ENCODE measurements around the gene PPP2R2D. TPM values are rescaled to one million over a fixed set of nuclear protein-coding genes. Genes with fewer than 3 reads are reported as not detected.
"Not testable (repeated sequence)": the region's sequence is repeated elsewhere in the genome, so short reads cannot be mapped to it uniquely, and the experiment has no call there.

PPP2R2D gene
- total RNA-seq, 2 donors from 2014 or later, result 23.8 to 30.6 TPM

- Histone ChIP-seq H3K27me3 (no peaks in the 10 kb centered on the region), H3K36me3 (peaks cover 69% of the 10 kb centered on the region), H3K4me1 (no peaks in the 10 kb centered on the region), H3K9me3 (no peaks in the 10 kb centered on the region), H3K27ac (peak overlapping the region in 1 of 2 donors; percentile 56), H3K4me3 (no peak overlapping the region)
- no peak for TF ChIP-seq CTCF (IDR thresholded peaks at IDR 0.05)
- DNase-seq (ENCODE audit: low spot score), result no peak
Measured at GRCh38 chr10:131948501-131948900, 47.7 kb downstream of the PPP2R2D start.

- H3K4me1 ChIP-seq, result no peaks in the 10 kb centered on the region
- no peaks in the 10 kb centered on the region for H3K9me3 ChIP-seq
- H3K27ac ChIP-seq, result peak overlapping the region in 1 of 2 donors; percentile 56
- H3K36me3 ChIP-seq, result peaks cover 71% of the 10 kb centered on the region
- TF ChIP-seq CTCF (IDR thresholded peaks at IDR 0.05), result no peak
- no peaks in the 10 kb centered on the region for H3K27me3 ChIP-seq
- no peak for DNase-seq (ENCODE audit: low spot score)
- H3K4me3 ChIP-seq, result no peak overlapping the region
Measured at GRCh38 chr10:131949041-131949862, 48.4 kb downstream of the PPP2R2D start.

GRCh38 chr10:131949908-131950307, 49.1 kb downstream of the PPP2R2D start:
- not testable (repeated sequence) for H3K9me3 ChIP-seq; H3K4me3 ChIP-seq; H3K4me1 ChIP-seq; H3K27me3 ChIP-seq; DNase-seq (ENCODE audit: low spot score)
- H3K36me3 ChIP-seq, result peaks cover 69% of the 10 kb centered on the region
- peak overlapping the region in 1 of 2 donors; percentile 40 for H3K27ac ChIP-seq

GRCh38 chr10:131954356-131954965, 53.7 kb downstream of the PPP2R2D start:
- no peaks in the 10 kb centered on the region for H3K9me3 ChIP-seq
- H3K4me3 ChIP-seq, result no peak overlapping the region
- DNase-seq (ENCODE audit: low spot score), result no peak
- H3K27ac ChIP-seq, result no peak overlapping the region
- H3K36me3 ChIP-seq, result peaks cover 64% of the 10 kb centered on the region
- no peaks in the 10 kb centered on the region for H3K27me3 ChIP-seq
- no peak for TF ChIP-seq CTCF (IDR thresholded peaks at IDR 0.05)
- no peaks in the 10 kb centered on the region for H3K4me1 ChIP-seq

GRCh38 chr10:131955591-131956340, 55.0 kb downstream of the PPP2R2D start:
- Histone ChIP-seq H3K27me3 (no peaks in the 10 kb centered on the region), H3K4me3 (no peak overlapping the region), H3K4me1 (no peaks in the 10 kb centered on the region), H3K36me3 (peaks cover 65% of the 10 kb centered on the region), H3K27ac (no peak overlapping the region), H3K9me3 (no peaks in the 10 kb centered on the region)
- TF ChIP-seq CTCF (IDR thresholded peaks at IDR 0.05), result no peak
- no peak for DNase-seq (ENCODE audit: low spot score)

GRCh38 chr10:131959841-131960240, 59.0 kb downstream of the PPP2R2D start:
- Histone ChIP-seq H3K9me3 (no peaks in the 10 kb centered on the region), H3K36me3 (peaks cover 48% of the 10 kb centered on the region)

More at GRCh38 chr10:131959841-131960240, 59.0 kb downstream of the PPP2R2D start:
- H3K4me3 ChIP-seq, result no peak overlapping the region
- no peak overlapping the region for H3K27ac ChIP-seq
- DNase-seq (ENCODE audit: low spot score), result no peak
- no peaks in the 10 kb centered on the region for H3K4me1 ChIP-seq
- no peaks in the 10 kb centered on the region for H3K27me3 ChIP-seq
- no peak for TF ChIP-seq CTCF (IDR thresholded peaks at IDR 0.05)
